HEK293 (cell line): Measurements from ENCODE around the gene ZNF845.

Experiments used
- OSR2 ChIP-seq: fragments of 450-650 bp; formaldehyde crosslinking; IDR thresholded peaks from 2 replicates; pipeline ENCODE4 v1.5.1; 2016; ENCODE audit warnings: missing biosample characterization, missing genetic modification characterization
- PATZ1 ChIP-seq: fragments of 450-650 bp; formaldehyde crosslinking; IDR thresholded peaks from 2 replicates; pipeline ENCODE4 v1.5.1; 2016; ENCODE audit warnings: missing biosample characterization, missing genetic modification characterization
- ZBTB8A ChIP-seq: fragments of 450-650 bp; formaldehyde crosslinking; IDR thresholded peaks from 2 replicates; pipeline ENCODE4 v1.5.1; 2016; ENCODE audit warnings: missing biosample characterization, missing genetic modification characterization
- ZNF19 ChIP-seq: fragments of 450-650 bp; formaldehyde crosslinking; IDR thresholded peaks from 2 replicates; pipeline ENCODE4; 2016; ENCODE audit warnings: missing biosample characterization, missing genetic modification characterization, low read depth
- ZNF558 ChIP-seq: fragments of 450-650 bp; formaldehyde crosslinking; IDR thresholded peaks from 2 replicates; pipeline ENCODE4 v1.5.1; 2016; ENCODE audit warnings: missing biosample characterization, missing genetic modification characterization

- TF ChIP-seq PATZ1 (tag by site-specific recombination) (no peak), ZBTB8A (tag by site-specific recombination) (no peak), ZNF558 (tag by site-specific recombination) (no peak), ZNF19 (tag by site-specific recombination) (no peak), OSR2 (tag by site-specific recombination) (no peak)
Observed at GRCh38 chr19:53374288-53374687, 40.7 kb downstream of the ZNF845 start.
